Liver (tissue), 3 donors: ENCODE measurements around the gene GLS.

ENCODE experiments used
- ATF3 ChIP-seq: IDR thresholded peaks from 2 replicates; pipeline ENCODE4 v1.6.1; 2016; ENCODE audit warnings: antibody characterized with exemption
- CTCF ChIP-seq: fragments of 150-350 bp; IDR thresholded peaks from 2 replicates; pipeline ENCODE4 v1.5.1; 2017; ENCODE audit warnings: improper control_type of control experiment, low read depth, low read length; ENCODE audit not compliant: missing input control
- EGR1 ChIP-seq, 2 donors: IDR thresholded peaks; 2 replicates each; pipeline ENCODE4 v1.6.1; 2016 to 2018; ENCODE audit warnings: antibody characterized with exemption in 2 of 2, low read depth in 2 of 2
- FOXA1 ChIP-seq: IDR thresholded peaks from 2 replicates; pipeline ENCODE4 v1.6.1; 2016; ENCODE audit warnings: antibody characterized with exemption
- GABPA ChIP-seq, 2 donors: IDR thresholded peaks in 1 of 2; conservative IDR thresholded peaks in 1 of 2; 2 replicates each; pipeline ENCODE4 v1.6.1; 2016; ENCODE audit warnings: antibody characterized with exemption in 2 of 2, mild to moderate bottlenecking in 1 of 2, moderate library complexity in 1 of 2
- JUND ChIP-seq, 2 donors: IDR thresholded peaks; 2 replicates each; pipeline ENCODE4 v1.6.1; 2016; ENCODE audit warnings: antibody characterized with exemption in 2 of 2
- MAX ChIP-seq: IDR thresholded peaks from 2 replicates; pipeline ENCODE4 v1.6.1; 2016; ENCODE audit warnings: antibody characterized with exemption
- NR2F2 ChIP-seq: IDR thresholded peaks from 2 replicates; pipeline ENCODE4 v1.6.1; 2016; ENCODE audit warnings: antibody characterized with exemption
- REST ChIP-seq: IDR thresholded peaks from 2 replicates; pipeline ENCODE4 v1.6.1; 2016; ENCODE audit warnings: antibody characterized with exemption, mild to moderate bottlenecking
- RXRA ChIP-seq, 2 donors: IDR thresholded peaks; 2 replicates each; pipeline ENCODE4 v1.6.1; 2017 to 2018; ENCODE audit warnings: antibody characterized with exemption in 2 of 2, mild to moderate bottlenecking in 1 of 2
- SP1 ChIP-seq: IDR thresholded peaks from 2 replicates; pipeline ENCODE4 v1.6.1; 2018; ENCODE audit warnings: antibody characterized with exemption, mild to moderate bottlenecking
- TAF1 ChIP-seq: conservative IDR thresholded peaks from 2 replicates; pipeline ENCODE4 v1.6.1; 2016; ENCODE audit warnings: antibody characterized with exemption, mild to moderate bottlenecking
- YY1 ChIP-seq: IDR thresholded peaks from 2 replicates; pipeline ENCODE4 v1.6.1; 2016; ENCODE audit warnings: antibody characterized with exemption, mild to moderate bottlenecking
- ZBTB33 ChIP-seq: IDR thresholded peaks from 2 replicates; pipeline ENCODE4 v1.6.1; 2016; ENCODE audit warnings: antibody characterized with exemption
- donor health status: healthy.
- donor health status: healthy.

GRCh38 chr2:190929919-190930318 is 49.3 kb downstream of the GLS start:
- TF ChIP-seq CTCF (no peak), SP1 (no peak), TAF1 (no peak), RXRA (IDR thresholded peaks at IDR 0.05) (no peak), FOXA1 (no peak), ATF3 (no peak), NR2F2 (no peak), REST (no peak), YY1 (no peak), EGR1 (IDR thresholded peaks at IDR 0.05; ENCODE audit: low read depth in 2 of 2) (no peak), JUND (IDR thresholded peaks at IDR 0.05) (no peak), ZBTB33 (no peak), MAX (no peak), GABPA (IDR thresholded peaks at IDR 0.05 in 1 of 2, conservative IDR thresholded peaks at IDR 0.05 in 1 of 2) (no peak)
